Measurements from ENCODE around the gene SRRM4.

Gene SRRM4

DNA sequence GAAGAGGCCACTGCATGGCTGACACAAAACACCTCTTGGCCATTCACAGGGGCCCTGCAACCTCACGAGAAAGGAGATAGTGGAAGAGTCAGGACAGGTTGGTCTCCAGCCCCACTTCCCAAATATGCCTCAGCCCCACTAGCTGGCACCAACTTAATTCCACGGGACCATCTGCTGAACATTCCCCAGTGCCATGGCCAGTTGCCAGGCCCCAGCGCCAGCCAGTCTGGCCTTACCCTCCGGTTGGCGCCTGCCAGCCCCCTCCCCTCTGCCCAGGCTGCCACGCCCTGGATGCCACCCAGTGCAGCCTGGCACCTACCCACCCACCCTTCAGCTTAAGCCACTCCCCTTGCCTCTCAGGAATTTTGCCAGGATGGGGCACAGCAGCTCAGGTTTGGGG is 176.2 kb downstream of the SRRM4 start:
- Mint-ChIP-seq H3K4me3 (no peak overlapping the region), H3K27ac (no peak overlapping the region), H3K36me3 (ENCODE audit: low read depth) (no peaks in the 10 kb centered on the region), H3K4me1 (peaks cover 36% of the 10 kb centered on the region), H3K27me3 (ENCODE audit: low read depth, poor library complexity) (peaks cover 12% of the 10 kb centered on the region), H3K9me3 (no peaks in the 10 kb centered on the region)
- DNase-seq = no peak
- TF ChIP-seq, protein P1, sequence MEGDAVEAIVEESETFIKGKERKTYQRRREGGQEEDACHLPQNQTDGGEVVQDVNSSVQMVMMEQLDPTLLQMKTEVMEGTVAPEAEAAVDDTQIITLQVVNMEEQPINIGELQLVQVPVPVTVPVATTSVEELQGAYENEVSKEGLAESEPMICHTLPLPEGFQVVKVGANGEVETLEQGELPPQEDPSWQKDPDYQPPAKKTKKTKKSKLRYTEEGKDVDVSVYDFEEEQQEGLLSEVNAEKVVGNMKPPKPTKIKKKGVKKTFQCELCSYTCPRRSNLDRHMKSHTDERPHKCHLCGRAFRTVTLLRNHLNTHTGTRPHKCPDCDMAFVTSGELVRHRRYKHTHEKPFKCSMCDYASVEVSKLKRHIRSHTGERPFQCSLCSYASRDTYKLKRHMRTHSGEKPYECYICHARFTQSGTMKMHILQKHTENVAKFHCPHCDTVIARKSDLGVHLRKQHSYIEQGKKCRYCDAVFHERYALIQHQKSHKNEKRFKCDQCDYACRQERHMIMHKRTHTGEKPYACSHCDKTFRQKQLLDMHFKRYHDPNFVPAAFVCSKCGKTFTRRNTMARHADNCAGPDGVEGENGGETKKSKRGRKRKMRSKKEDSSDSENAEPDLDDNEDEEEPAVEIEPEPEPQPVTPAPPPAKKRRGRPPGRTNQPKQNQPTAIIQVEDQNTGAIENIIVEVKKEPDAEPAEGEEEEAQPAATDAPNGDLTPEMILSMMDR (IDR thresholded peaks at IDR 0.05) = no peak

- Mint-ChIP-seq H3K9me3 (no peaks in the 10 kb centered on the region), H3K27me3 (ENCODE audit: low read depth, poor library complexity) (peaks cover 12% of the 10 kb centered on the region), H3K27ac (no peak overlapping the region), H3K4me1 (peaks cover 34% of the 10 kb centered on the region), H3K36me3 (ENCODE audit: low read depth) (no peaks in the 10 kb centered on the region), H3K4me3 (no peak overlapping the region)
- TF ChIP-seq, protein P1 (IDR thresholded peaks at IDR 0.05) = no peak
- DNase-seq = no peak
Measured at GRCh38 chr12:119157978-119158377, 176.6 kb downstream of the SRRM4 start.

DNA sequence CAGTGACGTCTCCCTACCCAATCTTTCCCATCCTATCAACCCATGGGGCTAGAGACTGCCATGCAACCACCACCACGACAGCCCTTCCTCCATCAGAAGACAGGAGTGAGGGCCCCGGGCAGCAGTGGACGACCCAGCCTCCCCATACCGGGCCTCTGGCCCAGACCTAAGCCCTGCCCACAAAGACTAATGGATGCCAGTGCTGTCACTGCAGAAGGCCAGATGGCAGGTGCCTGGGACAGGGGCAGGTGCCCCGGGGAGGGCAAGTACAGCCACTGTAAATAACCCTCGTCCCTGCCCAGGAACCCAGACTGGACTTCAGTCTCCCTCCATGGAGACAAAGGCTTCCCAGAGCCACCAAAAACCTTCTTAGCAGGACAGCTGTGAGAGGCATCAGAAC is 177.1 kb downstream of the SRRM4 start:
- Mint-ChIP-seq H3K36me3 (ENCODE audit: low read depth) (no peaks in the 10 kb centered on the region), H3K4me3 (no peak overlapping the region), H3K4me1 (peaks cover 30% of the 10 kb centered on the region), H3K9me3 (no peaks in the 10 kb centered on the region), H3K27me3 (ENCODE audit: low read depth, poor library complexity) (peaks cover 11% of the 10 kb centered on the region), H3K27ac (no peak overlapping the region)
- TF ChIP-seq, protein P1 (IDR thresholded peaks at IDR 0.05) = no peak
- DNase-seq = no peak

DNA sequence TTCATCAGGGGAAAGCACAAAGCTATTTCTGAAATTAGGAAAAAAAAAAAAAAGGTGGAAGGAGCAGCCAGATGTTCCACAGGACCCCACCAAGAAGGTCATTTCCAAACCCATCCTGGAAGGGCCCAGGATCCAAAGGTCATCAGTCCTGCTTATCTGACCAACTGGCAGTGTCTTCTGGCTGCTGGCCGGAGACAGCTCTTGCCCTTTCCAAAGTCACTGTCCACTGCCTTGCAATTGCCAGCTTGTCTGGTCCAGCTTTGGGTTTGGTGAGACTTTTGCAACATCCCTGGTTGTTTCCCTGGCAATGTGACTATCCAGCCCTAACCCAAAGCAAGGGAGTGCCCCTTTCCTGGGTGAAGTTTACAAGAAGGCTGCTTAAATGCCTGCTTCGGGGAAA is 178.5 kb downstream of the SRRM4 start:
- Mint-ChIP-seq H3K9me3 (no peaks in the 10 kb centered on the region), H3K4me1 (peaks cover 17% of the 10 kb centered on the region), H3K27ac (peak overlapping the region; percentile 5), H3K27me3 (ENCODE audit: low read depth, poor library complexity) (peaks cover 6% of the 10 kb centered on the region), H3K36me3 (ENCODE audit: low read depth) (no peaks in the 10 kb centered on the region), H3K4me3 (no peak overlapping the region)
- TF ChIP-seq, protein P1 (IDR thresholded peaks at IDR 0.05) = no peak
- DNase-seq = no peak

GRCh38 chr12:119167902-119168301 is 186.6 kb downstream of the SRRM4 start:
- Mint-ChIP-seq H3K27ac (no peak overlapping the region), H3K4me1 (peaks cover 22% of the 10 kb centered on the region), H3K36me3 (ENCODE audit: low read depth) (no peaks in the 10 kb centered on the region), H3K9me3 (no peaks in the 10 kb centered on the region), H3K4me3 (no peak overlapping the region), H3K27me3 (ENCODE audit: low read depth, poor library complexity) (peaks cover 8% of the 10 kb centered on the region)
- DNase-seq = no peak
- TF ChIP-seq, protein P1 (IDR thresholded peaks at IDR 0.05) = no peak

GRCh38 chr12:119168721-119169120 is 187.4 kb downstream of the SRRM4 start:
- H3K36me3 Mint-ChIP-seq (ENCODE audit: low read depth) = no peaks in the 10 kb centered on the region
- no peak overlapping the region for H3K27ac Mint-ChIP-seq

More at GRCh38 chr12:119168721-119169120, 187.4 kb downstream of the SRRM4 start:
- TF ChIP-seq, protein P1 (IDR thresholded peaks at IDR 0.05) = no peak
- Mint-ChIP-seq H3K9me3 (no peaks in the 10 kb centered on the region), H3K4me3 (no peak overlapping the region), H3K27me3 (ENCODE audit: low read depth, poor library complexity) (peaks cover 8% of the 10 kb centered on the region), H3K4me1 (peaks cover 27% of the 10 kb centered on the region)
- no peak for DNase-seq
